ENCODE results near the gene ALX1. TPM values are rescaled to one million over a fixed set of nuclear protein-coding genes. Genes with fewer than 3 reads are reported as not detected.

The ALX1 gene
- total RNA-seq, 1 experiment from 2014 or later = 10.0 TPM

GRCh38 chr12:85260896-85261295 is 19.1 kb upstream of the ALX1 start:
- CTCF ChIA-PET = no interaction called here
- peaks cover 1% of the 10 kb centered on the region for H3K4me1 ChIP-seq (ENCODE audit: insufficient read depth, low read length, poor library complexity, severe bottlenecking)
- no peak overlapping the region for H3K27ac ChIP-seq (ENCODE audit: low read depth, low read length, poor library complexity, severe bottlenecking)
- POLR2A ChIA-PET (ENCODE audit: low non-redundant PET) = no interaction called here
- H3K9me3 ChIP-seq (ENCODE audit: low read depth, low read length, poor library complexity, severe bottlenecking) = no peaks in the 10 kb centered on the region
- no TSS peak for BruUV-seq (replicated peaks)
- intact Hi-C loops (cut with micrococcal nuclease; ENCODE audit: unreplicated experiment) = no loop called here
- H3K36me3 ChIP-seq (ENCODE audit: insufficient read depth, low read length, poor library complexity, severe bottlenecking) = no peaks in the 10 kb centered on the region
- no peak for TF ChIP-seq EZH2 (IDR thresholded peaks at IDR 0.05; ENCODE audit: borderline replicate concordance, low read depth, low read length, poor library complexity, severe bottlenecking)
- no peak for TF ChIP-seq CTCF (conservative IDR thresholded peaks at IDR 0.05; ENCODE audit: low read depth, low read length)
- H3K27me3 ChIP-seq (replicated peaks; ENCODE audit: insufficient read depth, low read depth, low read length, poor library complexity) = no peaks in the 10 kb centered on the region
- DNase-seq (ENCODE audit: low spot score) = no peak
- no peak overlapping the region for H3K4me3 ChIP-seq (ENCODE audit: low read depth, low read length, poor library complexity, severe bottlenecking)

GRCh38 chr12:85266356-85266755 is 13.7 kb upstream of the ALX1 start:
- POLR2A ChIA-PET (ENCODE audit: low non-redundant PET) = no interaction called here
- Histone ChIP-seq H3K9me3 (ENCODE audit: low read depth, low read length, poor library complexity, severe bottlenecking) (no peaks in the 10 kb centered on the region), H3K36me3 (ENCODE audit: insufficient read depth, low read length, poor library complexity, severe bottlenecking) (no peaks in the 10 kb centered on the region), H3K27ac (ENCODE audit: low read depth, low read length, poor library complexity, severe bottlenecking) (no peak overlapping the region), H3K27me3 (replicated peaks; ENCODE audit: insufficient read depth, low read depth, low read length, poor library complexity) (no peaks in the 10 kb centered on the region), H3K4me1 (ENCODE audit: insufficient read depth, low read length, poor library complexity, severe bottlenecking) (peaks cover 16% of the 10 kb centered on the region), H3K4me3 (ENCODE audit: low read depth, low read length, poor library complexity, severe bottlenecking) (no peak overlapping the region)
- TF ChIP-seq CTCF (conservative IDR thresholded peaks at IDR 0.05; ENCODE audit: low read depth, low read length) = no peak
- no peak for TF ChIP-seq EZH2 (IDR thresholded peaks at IDR 0.05; ENCODE audit: borderline replicate concordance, low read depth, low read length, poor library complexity, severe bottlenecking)
- intact Hi-C loops (cut with micrococcal nuclease; ENCODE audit: unreplicated experiment) = no loop called here
- DNase-seq (ENCODE audit: low spot score) = peak; percentile 63
- CTCF ChIA-PET = no interaction called here
- no TSS peak for BruUV-seq (replicated peaks)

- no TSS peak for BruUV-seq (replicated peaks)
- Histone ChIP-seq H3K9me3 (ENCODE audit: low read depth, low read length, poor library complexity, severe bottlenecking) (no peaks in the 10 kb centered on the region), H3K27me3 (replicated peaks; ENCODE audit: insufficient read depth, low read depth, low read length, poor library complexity) (no peaks in the 10 kb centered on the region), H3K4me3 (ENCODE audit: low read depth, low read length, poor library complexity, severe bottlenecking) (no peak overlapping the region), H3K27ac (ENCODE audit: low read depth, low read length, poor library complexity, severe bottlenecking) (no peak overlapping the region), H3K4me1 (ENCODE audit: insufficient read depth, low read length, poor library complexity, severe bottlenecking) (no peaks in the 10 kb centered on the region), H3K36me3 (ENCODE audit: insufficient read depth, low read length, poor library complexity, severe bottlenecking) (no peaks in the 10 kb centered on the region)
- ChIA-PET CTCF (no interaction called here), POLR2A (ENCODE audit: low non-redundant PET) (no interaction called here)
- TF ChIP-seq EZH2 (IDR thresholded peaks at IDR 0.05; ENCODE audit: borderline replicate concordance, low read depth, low read length, poor library complexity, severe bottlenecking) = no peak
- no peak for TF ChIP-seq CTCF (conservative IDR thresholded peaks at IDR 0.05; ENCODE audit: low read depth, low read length)
- intact Hi-C loops (cut with micrococcal nuclease; ENCODE audit: unreplicated experiment) = no loop called here
- no peak for DNase-seq (ENCODE audit: low spot score)
Observed at GRCh38 chr12:85273381-85274314, 6.4 kb upstream of the ALX1 start.

Data from A673 (cell line).